Fibroblast of lung (primary cell): ENCODE measurements around the gene ZNF594. TPM values are rescaled to one million over a fixed set of nuclear protein-coding genes. Genes with fewer than 3 reads are reported as not detected.
A peak's percentile ranks its signal among the peaks of the same experiment; 100 is the strongest.

ENCODE experiments used
- DNase-seq, 2 donors: peaks; one replicate each; pipeline versions ENCODE4 v3.0.0 to v3.0.0-alpha.2; 2010; ENCODE audit warnings: low read depth in 2 of 2
- H2AFZ ChIP-seq: 2 replicates; pipeline ENCODE4 v1.5.1; 2012; ENCODE audit warnings: low read length, control low read depth, inconsistent platforms
- H3K27ac ChIP-seq: 2 replicates; pipeline ENCODE4 v1.5.1; 2011; ENCODE audit warnings: low read length, control low read depth; ENCODE audit not compliant: insufficient read depth
- H3K27me3 ChIP-seq: 2 replicates; pipeline ENCODE4 v1.5.1; 2011; ENCODE audit warnings: mild to moderate bottlenecking, low read length; ENCODE audit not compliant: control insufficient read depth, insufficient read depth
- H3K36me3 ChIP-seq: 2 replicates; pipeline ENCODE4 v1.5.1; 2011; ENCODE audit warnings: low read length; ENCODE audit not compliant: control insufficient read depth, insufficient read depth
- H3K4me1 ChIP-seq: 2 replicates; pipeline ENCODE4 v1.5.1; 2011; ENCODE audit warnings: low read length; ENCODE audit not compliant: control insufficient read depth, insufficient read depth; ENCODE audit errors: extremely low read depth
- H3K4me2 ChIP-seq: 2 replicates; pipeline ENCODE4 v1.5.1; 2011; ENCODE audit warnings: low read length, control low read depth; ENCODE audit not compliant: insufficient read depth; ENCODE audit errors: extremely low read depth
- H3K4me3 ChIP-seq, 4 experiments: fragments of 200-600 bp in 1 of 4; sonication (generic) in 1 of 4; replicated peaks in 1 of 4; 2 replicates each; pipeline ENCODE4 v1.5.1; 2011 to 2016; ENCODE audit warnings: low read length in 4 of 4, low read depth in 3 of 4, mild to moderate bottlenecking in 3 of 4, control low read depth in 2 of 4, inconsistent platforms in 1 of 4, mixed read lengths in 1 of 4; ENCODE audit not compliant: insufficient read depth in 1 of 4; ENCODE audit errors: control extremely low read depth in 1 of 4
- H3K79me2 ChIP-seq: 2 replicates; pipeline ENCODE4 v1.5.1; 2012; ENCODE audit warnings: mild to moderate bottlenecking, low read length, inconsistent platforms; ENCODE audit not compliant: control insufficient read depth, insufficient read depth
- H3K9ac ChIP-seq: 2 replicates; pipeline ENCODE4 v1.5.1; 2011; ENCODE audit warnings: mild to moderate bottlenecking, low read length, control low read depth; ENCODE audit not compliant: insufficient read depth
- H3K9me3 ChIP-seq: 2 replicates; pipeline ENCODE4 v1.5.1; 2012; ENCODE audit warnings: low read depth, low read length; ENCODE audit not compliant: control insufficient read depth, insufficient read depth
- H4K20me1 ChIP-seq: 2 replicates; pipeline ENCODE4 v1.5.1; 2011; ENCODE audit warnings: low read length; ENCODE audit not compliant: control insufficient read depth, insufficient read depth; ENCODE audit errors: extremely low read depth
- EZH2 ChIP-seq: IDR thresholded peaks from 2 replicates; pipeline ENCODE4 v1.5.1; 2012; ENCODE audit warnings: low read length, control low read depth, mild to moderate bottlenecking; ENCODE audit errors: missing control alignments
- polyA plus RNA-seq, 2 donors: library from polyadenylated mRNA; depleted of rRNA in 1 of 2; stranded (reverse) in 1 of 2; unstranded in 1 of 2; fragments of >200 nt; gene quantifications; 2 replicates each; pipeline ENCODE4 v1.2.1, GENCODE V29; 2011 to 2012; ENCODE audit warnings: missing spikeins in 1 of 2
- total RNA-seq: library from RNA; depleted of rRNA; stranded (reverse); fragments of >200 nt; gene quantifications from 2 replicates; pipeline ENCODE4 v1.2.1, GENCODE V29; 2014
- TF ChIP-seq, protein P1 (sequence below), 2 donors: IDR thresholded peaks in 1 of 2; conservative IDR thresholded peaks in 1 of 2; 1 replicate in 1 of 2; 2 replicates in 1 of 2; pipeline ENCODE4 v1.5.1; 2011 to 2012; ENCODE audit warnings: low read length in 2 of 2, control low read depth in 1 of 2, inconsistent platforms in 1 of 2, low read depth in 1 of 2, mild to moderate bottlenecking in 1 of 2

ZNF594 gene
- total and polyA plus RNA-seq, 2 donors (not counting 1 experiment from before 2014, with no cell fraction given): 2.9 to 8.3 TPM

DNA sequence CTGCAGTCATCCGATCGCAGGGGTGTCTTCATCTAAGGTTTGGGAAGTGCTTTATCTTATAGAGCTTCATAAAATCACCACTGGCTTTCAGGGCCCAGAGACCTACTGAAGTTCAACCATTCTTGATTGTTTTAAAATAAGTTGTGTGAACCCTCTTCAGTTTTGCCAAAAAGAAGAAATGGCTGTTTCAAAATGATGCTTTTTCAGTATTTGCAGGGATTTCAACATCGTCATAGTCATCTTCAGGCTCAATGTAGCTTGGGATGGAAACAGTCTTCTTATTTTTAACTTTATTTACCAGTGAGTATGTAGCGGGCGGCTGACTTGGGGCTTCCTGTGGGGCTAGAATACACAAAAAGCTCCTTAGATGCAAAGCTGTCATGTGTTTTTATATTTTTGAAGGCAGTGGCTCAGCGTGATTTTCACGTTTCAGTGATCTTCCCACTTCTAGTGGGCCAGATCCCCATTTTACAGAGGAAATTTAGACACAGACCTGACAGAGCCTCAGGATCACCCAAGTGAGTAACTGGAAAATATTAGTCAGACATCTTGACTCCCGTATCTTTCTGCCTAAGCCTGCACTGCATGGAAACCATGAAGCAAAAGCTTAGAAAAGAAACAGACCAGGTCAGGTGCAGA, 19.1 kb upstream of the ZNF594 start:
- no peak overlapping the region for H3K4me2 ChIP-seq
- no peaks in the 10 kb centered on the region for H3K4me1 ChIP-seq
- no peaks in the 10 kb centered on the region for H3K27me3 ChIP-seq
- H3K27ac ChIP-seq: no peak overlapping the region
- no peaks in the 10 kb centered on the region for H4K20me1 ChIP-seq
- H3K36me3 ChIP-seq: no peaks in the 10 kb centered on the region
- no peaks in the 10 kb centered on the region for H3K9me3 ChIP-seq
- no peak overlapping the region for H3K9ac ChIP-seq
- no peaks in the 10 kb centered on the region for H3K79me2 ChIP-seq
- H3K4me3 ChIP-seq: no peak overlapping the region
- no peak for TF ChIP-seq EZH2
- TF ChIP-seq, protein P1, sequence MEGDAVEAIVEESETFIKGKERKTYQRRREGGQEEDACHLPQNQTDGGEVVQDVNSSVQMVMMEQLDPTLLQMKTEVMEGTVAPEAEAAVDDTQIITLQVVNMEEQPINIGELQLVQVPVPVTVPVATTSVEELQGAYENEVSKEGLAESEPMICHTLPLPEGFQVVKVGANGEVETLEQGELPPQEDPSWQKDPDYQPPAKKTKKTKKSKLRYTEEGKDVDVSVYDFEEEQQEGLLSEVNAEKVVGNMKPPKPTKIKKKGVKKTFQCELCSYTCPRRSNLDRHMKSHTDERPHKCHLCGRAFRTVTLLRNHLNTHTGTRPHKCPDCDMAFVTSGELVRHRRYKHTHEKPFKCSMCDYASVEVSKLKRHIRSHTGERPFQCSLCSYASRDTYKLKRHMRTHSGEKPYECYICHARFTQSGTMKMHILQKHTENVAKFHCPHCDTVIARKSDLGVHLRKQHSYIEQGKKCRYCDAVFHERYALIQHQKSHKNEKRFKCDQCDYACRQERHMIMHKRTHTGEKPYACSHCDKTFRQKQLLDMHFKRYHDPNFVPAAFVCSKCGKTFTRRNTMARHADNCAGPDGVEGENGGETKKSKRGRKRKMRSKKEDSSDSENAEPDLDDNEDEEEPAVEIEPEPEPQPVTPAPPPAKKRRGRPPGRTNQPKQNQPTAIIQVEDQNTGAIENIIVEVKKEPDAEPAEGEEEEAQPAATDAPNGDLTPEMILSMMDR (conservative IDR thresholded peaks at IDR 0.05 in 1 of 2, IDR thresholded peaks at IDR 0.05 in 1 of 2; ENCODE audit: low read depth in 1 of 2, low read length in 2 of 2): no peak
- no peak for DNase-seq
- no peak overlapping the region for H2AFZ ChIP-seq

DNA sequence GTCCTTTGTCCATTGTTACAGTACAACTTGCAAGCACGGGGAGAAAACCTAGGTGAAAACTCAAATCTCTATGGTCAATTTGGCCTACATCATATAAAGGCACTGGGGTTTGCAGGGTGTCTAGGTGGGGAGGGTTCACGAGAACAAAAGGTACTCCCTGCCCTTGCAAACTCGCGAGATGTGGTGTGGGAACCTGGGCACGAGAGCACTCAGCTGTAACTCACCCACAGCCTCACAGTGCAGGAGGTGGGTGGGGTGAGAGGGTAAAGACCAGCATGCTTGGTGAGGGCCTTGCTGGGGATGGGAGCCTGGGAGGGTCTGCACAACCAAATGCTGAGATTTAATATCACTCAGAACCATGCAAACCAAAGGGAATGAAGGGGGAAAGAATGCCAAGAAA, 18.4 kb upstream of the ZNF594 start:
- Histone ChIP-seq H2AFZ (no peak overlapping the region), H3K9ac (no peak overlapping the region), H3K4me1 (no peaks in the 10 kb centered on the region), H3K4me3 (no peak overlapping the region), H3K27ac (no peak overlapping the region), H3K79me2 (no peaks in the 10 kb centered on the region), H3K4me2 (no peak overlapping the region), H3K9me3 (no peaks in the 10 kb centered on the region), H4K20me1 (no peaks in the 10 kb centered on the region), H3K27me3 (no peaks in the 10 kb centered on the region), H3K36me3 (no peaks in the 10 kb centered on the region)
- TF ChIP-seq, protein P1 (conservative IDR thresholded peaks at IDR 0.05 in 1 of 2, IDR thresholded peaks at IDR 0.05 in 1 of 2; ENCODE audit: low read depth in 1 of 2, low read length in 2 of 2): no peak
- TF ChIP-seq EZH2: no peak
- DNase-seq: no peak

DNA sequence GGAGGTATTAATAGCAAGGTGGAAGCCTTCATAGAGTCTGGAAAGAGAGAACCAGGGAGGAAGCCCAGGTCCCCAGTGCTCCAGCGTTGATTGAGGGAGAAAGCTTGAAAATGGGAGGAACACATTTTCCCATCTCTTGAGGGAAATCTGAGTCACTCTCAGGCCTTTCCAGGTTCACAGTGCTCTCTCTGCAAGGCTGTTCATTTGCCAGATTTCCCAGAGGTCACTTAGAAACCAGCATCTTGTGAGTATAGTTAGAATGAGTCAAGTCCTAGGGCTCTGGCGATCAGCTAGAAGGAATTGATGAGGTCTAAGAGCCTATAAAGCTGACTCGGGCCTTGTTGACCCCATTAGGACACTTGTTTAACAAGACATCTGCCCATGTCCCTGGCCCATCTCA, 17.7 kb upstream of the ZNF594 start:
- H3K4me3 ChIP-seq: no peak overlapping the region
- H3K4me1 ChIP-seq: no peaks in the 10 kb centered on the region
- no peaks in the 10 kb centered on the region for H3K36me3 ChIP-seq
- TF ChIP-seq, protein P1 (conservative IDR thresholded peaks at IDR 0.05 in 1 of 2, IDR thresholded peaks at IDR 0.05 in 1 of 2; ENCODE audit: low read depth in 1 of 2, low read length in 2 of 2): no peak
- no peak for TF ChIP-seq EZH2
- H3K4me2 ChIP-seq: no peak overlapping the region
- H3K27ac ChIP-seq: no peak overlapping the region
- H4K20me1 ChIP-seq: no peaks in the 10 kb centered on the region
- DNase-seq: peak; percentile 31 to 55
- no peaks in the 10 kb centered on the region for H3K9me3 ChIP-seq
- H3K27me3 ChIP-seq: no peaks in the 10 kb centered on the region
- H3K9ac ChIP-seq: no peak overlapping the region
- H3K79me2 ChIP-seq: no peaks in the 10 kb centered on the region
- no peak overlapping the region for H2AFZ ChIP-seq
